ENCODE data around the gene CYFIP1. TPM values are rescaled to one million over a fixed set of nuclear protein-coding genes. Genes with fewer than 3 reads are reported as not detected.

The CYFIP1 gene
- total RNA-seq, 1 donor from 2014 or later = 94.7 TPM

GRCh38 chr15:22960556-22960955 lies 19.6 kb downstream of the CYFIP1 start:
- Histone ChIP-seq H3K27me3 (no peaks in the 10 kb centered on the region), H3K36me3 (no peaks in the 10 kb centered on the region), H3K9me3 (no peaks in the 10 kb centered on the region), H3K4me1 (peaks cover 41 to 66% of the 10 kb centered on the region in 2 donors), H3K27ac (peak overlapping the region; percentile 84 to 88), H3K4me3 (no peak overlapping the region)
- DNase-seq (ENCODE audit: low spot score in 2 of 2) = peak in 1 of 2 donors; percentile 55
- TF ChIP-seq CTCF (IDR thresholded peaks at IDR 0.05) = no peak
- intact Hi-C loops (cut with DNase I) = loop anchor here (10.0 kb wide), 2 partner anchors 74 to 126 kb away; partner anchors contain the start of genes NIPA2 and TUBGCP5

DNA sequence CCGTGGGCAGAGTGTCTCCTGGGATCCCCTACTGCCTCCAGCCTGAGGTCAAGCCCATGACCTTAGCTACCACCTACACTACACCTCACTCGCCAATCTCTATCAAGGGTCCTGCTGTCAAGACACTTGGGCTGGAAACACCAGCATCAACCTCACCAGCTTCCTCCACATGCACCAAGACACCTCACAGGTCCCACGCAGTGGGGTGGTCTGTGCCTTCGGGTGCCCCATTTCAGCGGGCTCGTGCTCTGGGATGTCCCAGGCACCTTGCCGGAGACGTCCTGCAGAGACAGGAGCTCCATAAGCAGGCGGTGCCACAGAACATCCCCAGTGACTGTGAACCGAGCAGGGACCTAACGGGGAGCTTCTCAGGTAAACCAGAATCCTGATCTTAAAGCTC lies 20.0 kb downstream of the CYFIP1 start:
- intact Hi-C loops (cut with DNase I) = loop anchor here (10.0 kb wide), 2 partner anchors 75 to 125 kb away; partner anchors contain the start of genes NIPA2 and TUBGCP5
- Histone ChIP-seq H3K27me3 (no peaks in the 10 kb centered on the region), H3K9me3 (no peaks in the 10 kb centered on the region), H3K27ac (peak overlapping the region; percentile 84 to 88), H3K4me3 (no peak overlapping the region), H3K36me3 (no peaks in the 10 kb centered on the region), H3K4me1 (peaks cover 45 to 70% of the 10 kb centered on the region in 2 donors)
- peak in 1 of 2 donors; percentile 53 for DNase-seq (ENCODE audit: low spot score in 2 of 2)
- no peak for TF ChIP-seq CTCF (IDR thresholded peaks at IDR 0.05)

GRCh38 chr15:22959321-22960101 lies 20.7 kb downstream of the CYFIP1 start:
- no peak overlapping the region for H3K4me3 ChIP-seq
- peaks cover 48 to 72% of the 10 kb centered on the region in 2 donors for H3K4me1 ChIP-seq
- intact Hi-C loops (cut with DNase I) = loop anchor here (10.0 kb wide), 2 partner anchors 75 to 125 kb away; partner anchors contain the start of genes NIPA2 and TUBGCP5
- no peaks in the 10 kb centered on the region for H3K9me3 ChIP-seq
- H3K27ac ChIP-seq = peak overlapping the region; percentile 84 to 88
- H3K27me3 ChIP-seq = no peaks in the 10 kb centered on the region
- TF ChIP-seq CTCF (IDR thresholded peaks at IDR 0.05) = no peak
- no peaks in the 10 kb centered on the region for H3K36me3 ChIP-seq
- no peak for DNase-seq (ENCODE audit: low spot score in 2 of 2)

DNA sequence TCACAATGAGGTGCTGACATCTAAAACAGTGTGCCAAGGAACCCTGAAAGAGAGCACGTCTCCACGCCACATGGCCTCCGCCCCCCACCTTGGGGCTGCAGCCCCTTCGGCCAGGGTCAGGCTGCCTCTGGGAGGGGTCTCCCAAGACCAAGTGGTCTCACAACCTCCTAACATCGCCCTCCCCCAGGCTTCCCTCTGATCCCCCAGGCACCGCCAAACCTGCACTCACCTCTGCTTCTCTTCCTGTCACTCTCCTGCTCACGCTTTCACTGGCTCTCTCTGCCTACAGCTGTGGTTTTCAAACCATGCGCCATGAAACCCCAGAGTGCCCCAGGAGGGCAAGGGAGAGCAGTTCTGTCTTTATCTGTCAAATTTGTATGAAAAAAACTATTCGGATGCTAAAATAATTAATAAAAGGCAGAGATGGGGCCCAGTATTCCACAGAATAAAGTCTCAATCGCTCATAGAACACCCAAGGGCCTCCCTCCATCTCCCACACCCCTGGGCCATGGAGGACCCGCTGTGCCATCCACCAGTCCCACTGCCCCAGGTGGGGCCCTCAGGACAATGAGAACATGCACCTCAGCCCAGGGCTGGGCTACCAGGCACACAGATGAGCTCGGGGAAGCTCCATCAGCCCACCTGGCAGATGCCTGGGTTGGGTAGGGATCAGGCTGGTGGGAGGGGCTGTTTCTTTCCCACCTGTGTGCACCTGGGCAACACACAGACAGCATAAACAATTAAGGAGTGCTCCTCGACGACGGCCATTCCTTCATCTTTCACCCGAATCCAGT lies 21.5 kb downstream of the CYFIP1 start:
- Histone ChIP-seq H3K9me3 (no peaks in the 10 kb centered on the region), H3K27ac (peak overlapping the region; percentile 84 to 88), H3K27me3 (no peaks in the 10 kb centered on the region), H3K36me3 (no peaks in the 10 kb centered on the region), H3K4me3 (no peak overlapping the region), H3K4me1 (peaks cover 48 to 76% of the 10 kb centered on the region in 2 donors)
- DNase-seq (ENCODE audit: low spot score in 2 of 2) = peak in 1 of 2 donors; percentile 57
- TF ChIP-seq CTCF (IDR thresholded peaks at IDR 0.05) = no peak
- intact Hi-C loops (cut with DNase I) = no loop called here

DNA sequence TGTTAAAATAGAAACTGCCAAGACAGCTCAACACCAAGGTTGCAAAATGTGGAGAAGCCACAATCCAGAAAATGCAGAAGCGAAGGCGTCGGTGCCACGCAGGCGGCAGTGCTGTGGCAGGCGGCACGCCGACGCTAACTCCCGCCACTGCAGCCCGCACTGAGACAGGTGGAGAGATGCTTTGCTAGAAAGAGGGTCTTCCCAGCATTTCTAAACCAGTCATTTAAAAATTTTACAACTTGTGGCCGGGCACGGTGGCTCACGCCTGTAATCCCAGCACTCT lies 23.2 kb downstream of the CYFIP1 start:
- Histone ChIP-seq H3K27ac (peak overlapping the region; percentile 61 to 69), H3K4me3 (no peak overlapping the region), H3K27me3 (no peaks in the 10 kb centered on the region), H3K4me1 (peaks cover 41 to 75% of the 10 kb centered on the region in 2 donors), H3K9me3 (no peaks in the 10 kb centered on the region), H3K36me3 (no peaks in the 10 kb centered on the region)
- intact Hi-C loops (cut with DNase I) = no loop called here
- no peak for DNase-seq (ENCODE audit: low spot score in 2 of 2)
- TF ChIP-seq CTCF (IDR thresholded peaks at IDR 0.05) = no peak

Data from ascending aorta (tissue), 2 donors.